PC-3 (cell line): Measurements from ENCODE around the gene MAP2. TPM values are rescaled to one million over a fixed set of nuclear protein-coding genes. Genes with fewer than 3 reads are reported as not detected.

Experiments
- ATAC-seq: fragments of 200-7000 bp; cut with Tn5 transposase; 2 replicates; pipeline ENCODE4 v1.9.1; 2020; ENCODE audit warnings: mild to moderate bottlenecking, moderate library complexity
- BruUV-seq: library from RNA; stranded (reverse); fragments of 400-500 nt; replicated peaks from 2 replicates; lab custom pipeline; 2021; lab: Mats Ljungman, UMichigan
- CTCF ChIA-PET: fragments of 300-600 bp; sonication (Branson Sonifier 250); formaldehyde crosslinking; loops from one replicate; lab custom pipeline; 2022; ENCODE audit warnings: antibody characterized with exemption; lab: Charles Lee
- POLR2A ChIA-PET: fragments of 300-600 bp; sonication (Branson Sonifier 250); formaldehyde crosslinking; loops from one replicate; lab custom pipeline; 2022; ENCODE audit warnings: antibody characterized with exemption; ENCODE audit not compliant: unreplicated experiment; lab: Charles Lee
- DNase-seq: peaks from one replicate; pipeline ENCODE4 v3.0.0-alpha.2; 2015
- H2AFZ ChIP-seq: fragments of 300-600 bp; sonication (generic); 2 replicates; pipeline ENCODE4 v1.6.0; 2016; ENCODE audit warnings: antibody characterized with exemption, low read length
- H3F3A ChIP-seq: fragments of 300-600 bp; sonication (generic); one replicate; pipeline ENCODE4 v1.6.0; 2017; ENCODE audit warnings: antibody characterized with exemption, low read length, control low read depth, mild to moderate bottlenecking; ENCODE audit not compliant: unreplicated experiment
- H3K27ac ChIP-seq: fragments of 300-600 bp; sonication (generic); 2 replicates; pipeline ENCODE4 v1.5.1; 2016; ENCODE audit warnings: mild to moderate bottlenecking, low read length
- H3K27me3 ChIP-seq: fragments of 300-600 bp; sonication (generic); 2 replicates; pipeline ENCODE4 v1.6.1; 2016; ENCODE audit warnings: low read length, mixed read lengths
- H3K36me3 ChIP-seq: fragments of 300-600 bp; sonication (generic); 2 replicates; pipeline ENCODE4 v1.6.1; 2016; ENCODE audit warnings: low read depth, mixed run types, low read length, mixed read lengths
- H3K4me1 ChIP-seq: fragments of 300-600 bp; sonication (generic); 2 replicates; pipeline ENCODE4 v1.5.1; 2016; ENCODE audit warnings: low read length; ENCODE audit not compliant: insufficient read depth
- H3K4me2 ChIP-seq: fragments of 300-600 bp; sonication (generic); 2 replicates; pipeline ENCODE4 v1.6.0; 2016; ENCODE audit warnings: low read length
- H3K4me3 ChIP-seq: fragments of 300-600 bp; sonication (generic); 2 replicates; pipeline ENCODE4 v1.5.1; 2016; ENCODE audit warnings: mild to moderate bottlenecking, low read length, mixed read lengths
- H3K79me2 ChIP-seq: fragments of 300-600 bp; sonication (generic); 2 replicates; pipeline ENCODE4 v1.6.1; 2017; ENCODE audit warnings: low read length, mixed read lengths
- H3K9ac ChIP-seq: fragments of 300-600 bp; sonication (generic); 2 replicates; pipeline ENCODE4 v1.6.0; 2016; ENCODE audit warnings: mild to moderate bottlenecking, low read length
- H3K9me2 ChIP-seq: fragments of 300-600 bp; sonication (generic); replicated peaks from 2 replicates; pipeline ENCODE4 v1.6.1; 2016; ENCODE audit warnings: mixed run types, low read length, mixed read lengths
- H3K9me3 ChIP-seq: fragments of 300-600 bp; sonication (generic); 2 replicates; pipeline ENCODE4 v1.6.1; 2016; ENCODE audit warnings: low read length, mixed read lengths
- H4K20me1 ChIP-seq: fragments of 300-600 bp; sonication (generic); 2 replicates; pipeline ENCODE4 v1.6.1; 2016; ENCODE audit warnings: low read length, mixed read lengths
- EZH2 ChIP-seq: fragments of 300-600 bp; sonication (generic); IDR thresholded peaks from one replicate; pipeline ENCODE4 v1.6.1; 2017; ENCODE audit warnings: antibody characterized with exemption, mild to moderate bottlenecking, low read length; ENCODE audit not compliant: unreplicated experiment
- EZH2phosphoT487 ChIP-seq: fragments of 300-600 bp; sonication (generic); IDR thresholded peaks from 2 replicates; pipeline ENCODE4 v1.6.1; 2018; ENCODE audit warnings: mild to moderate bottlenecking, antibody characterized with exemption, low read length, borderline replicate concordance
- intact Hi-C: fragments of 100-400 bp; cut with micrococcal nuclease; formaldehyde crosslinking; loops from 2 replicates; pipeline ENCODE4 v1.9.0; 2023
- total RNA-seq: library from RNA; depleted of rRNA; stranded (reverse); fragments of >200 nt; gene quantifications from 2 replicates; pipeline ENCODE4 v1.2.3, GENCODE V29; 2014
- TF ChIP-seq, protein P1 (sequence below): fragments of 300-600 bp; sonication (generic); conservative IDR thresholded peaks from 2 replicates; pipeline ENCODE4 v1.5.1; 2017; ENCODE audit warnings: antibody characterized with exemption, low read depth, mild to moderate bottlenecking, low read length

MAP2 gene
- total RNA-seq, 1 experiment from 2014 or later: 2.1 TPM

DNA sequence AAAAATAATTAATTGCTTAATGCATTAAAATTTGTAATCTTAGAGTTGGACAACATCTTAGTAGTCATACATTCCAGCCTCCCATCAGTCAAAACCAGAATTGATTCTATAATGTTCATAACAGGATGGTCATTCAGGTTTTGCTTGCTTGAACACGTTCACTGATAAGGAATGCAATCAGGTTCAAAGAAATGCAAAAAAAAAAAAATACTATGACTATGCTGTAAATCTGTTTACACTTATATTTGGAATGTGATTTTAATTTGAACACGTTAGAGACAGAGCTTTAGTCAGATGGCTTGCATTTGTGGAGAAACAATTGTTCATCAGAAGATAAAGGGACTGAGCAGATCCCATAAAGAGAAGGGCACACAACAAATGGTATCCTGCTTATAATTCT lies 216.5 kb downstream of the MAP2 start:
- Histone ChIP-seq H3K36me3 (no peaks in the 10 kb centered on the region), H3K9ac (no peak overlapping the region), H3F3A (no peaks in the 10 kb centered on the region), H3K4me1 (peaks cover 53% of the 10 kb centered on the region), H3K79me2 (no peaks in the 10 kb centered on the region), H3K4me2 (no peak overlapping the region), H3K9me2 (no peaks in the 10 kb centered on the region), H3K27ac (no peak overlapping the region), H3K27me3 (no peaks in the 10 kb centered on the region), H2AFZ (no peak overlapping the region), H3K4me3 (no peak overlapping the region), H4K20me1 (no peaks in the 10 kb centered on the region), H3K9me3 (no peaks in the 10 kb centered on the region)
- DNase-seq: peak; percentile 60
- no peak for ATAC-seq
- TF ChIP-seq, protein P1, sequence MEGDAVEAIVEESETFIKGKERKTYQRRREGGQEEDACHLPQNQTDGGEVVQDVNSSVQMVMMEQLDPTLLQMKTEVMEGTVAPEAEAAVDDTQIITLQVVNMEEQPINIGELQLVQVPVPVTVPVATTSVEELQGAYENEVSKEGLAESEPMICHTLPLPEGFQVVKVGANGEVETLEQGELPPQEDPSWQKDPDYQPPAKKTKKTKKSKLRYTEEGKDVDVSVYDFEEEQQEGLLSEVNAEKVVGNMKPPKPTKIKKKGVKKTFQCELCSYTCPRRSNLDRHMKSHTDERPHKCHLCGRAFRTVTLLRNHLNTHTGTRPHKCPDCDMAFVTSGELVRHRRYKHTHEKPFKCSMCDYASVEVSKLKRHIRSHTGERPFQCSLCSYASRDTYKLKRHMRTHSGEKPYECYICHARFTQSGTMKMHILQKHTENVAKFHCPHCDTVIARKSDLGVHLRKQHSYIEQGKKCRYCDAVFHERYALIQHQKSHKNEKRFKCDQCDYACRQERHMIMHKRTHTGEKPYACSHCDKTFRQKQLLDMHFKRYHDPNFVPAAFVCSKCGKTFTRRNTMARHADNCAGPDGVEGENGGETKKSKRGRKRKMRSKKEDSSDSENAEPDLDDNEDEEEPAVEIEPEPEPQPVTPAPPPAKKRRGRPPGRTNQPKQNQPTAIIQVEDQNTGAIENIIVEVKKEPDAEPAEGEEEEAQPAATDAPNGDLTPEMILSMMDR: no peak
- no peak for TF ChIP-seq EZH2phosphoT487
- TF ChIP-seq EZH2: no peak
- intact Hi-C loops: no loop called here
- no TSS peak for BruUV-seq
- POLR2A ChIA-PET: no interaction called here
- CTCF ChIA-PET: no interaction called here

DNA sequence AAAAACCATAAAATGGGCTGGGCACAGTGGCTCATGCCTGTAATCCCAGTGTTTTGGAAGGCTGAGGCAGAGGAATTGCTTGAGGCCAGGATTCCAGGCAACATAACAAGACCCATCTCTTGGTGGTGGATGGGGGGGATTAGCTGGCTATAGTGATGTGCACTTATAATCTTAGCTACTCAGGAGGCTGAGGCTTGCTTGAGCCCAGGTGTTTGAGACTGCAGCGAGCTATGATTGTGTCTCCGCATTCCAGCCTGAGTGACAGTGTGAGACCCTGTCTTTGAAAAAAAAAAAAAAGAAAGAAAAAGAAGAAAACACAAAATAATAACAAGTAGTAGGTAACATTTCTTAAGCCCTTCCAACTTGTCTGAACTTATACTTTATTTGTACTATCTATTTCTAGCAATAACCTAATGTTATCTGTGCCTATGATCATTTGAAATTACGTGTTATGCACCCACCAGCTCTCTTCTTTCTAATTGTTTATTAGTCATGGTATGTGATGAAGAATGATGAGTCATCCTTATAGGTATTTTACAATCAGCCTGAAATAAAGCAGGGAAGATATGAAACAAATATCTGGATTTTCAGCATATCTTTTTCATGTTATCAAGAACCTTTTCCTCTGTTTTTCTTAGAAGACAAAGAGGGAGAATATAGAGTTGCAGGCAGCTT lies 218.4 kb downstream of the MAP2 start:
- intact Hi-C loops: no loop called here
- Histone ChIP-seq H3K9me3 (no peaks in the 10 kb centered on the region), H3K9me2 (no peaks in the 10 kb centered on the region), H3K27me3 (no peaks in the 10 kb centered on the region), H4K20me1 (no peaks in the 10 kb centered on the region), H3K4me3 (no peak overlapping the region), H2AFZ (no peak overlapping the region), H3K4me1 (peaks cover 44% of the 10 kb centered on the region), H3K79me2 (no peaks in the 10 kb centered on the region), H3K4me2 (peak overlapping the region; percentile 55), H3F3A (no peaks in the 10 kb centered on the region), H3K9ac (no peak overlapping the region), H3K36me3 (no peaks in the 10 kb centered on the region), H3K27ac (peak overlapping the region; percentile 12; the same call in 1 of the 2 replicates)
- ChIA-PET POLR2A (no interaction called here), CTCF (no interaction called here)
- no peak for TF ChIP-seq EZH2
- TF ChIP-seq, protein P1: no peak
- TF ChIP-seq EZH2phosphoT487: no peak
- no TSS peak for BruUV-seq
- ATAC-seq (peak; percentile 16; the same call in 1 of the 2 replicates), DNase-seq (peak; percentile 61)

GRCh38 chr2:209644842-209645241 lies 221.0 kb downstream of the MAP2 start:
- POLR2A ChIA-PET: no interaction called here
- Histone ChIP-seq H3K27ac (no peak overlapping the region), H3K9me3 (no peaks in the 10 kb centered on the region), H3K4me1 (peaks cover 24% of the 10 kb centered on the region), H3K4me3 (no peak overlapping the region), H3F3A (no peaks in the 10 kb centered on the region), H3K9me2 (no peaks in the 10 kb centered on the region), H3K79me2 (no peaks in the 10 kb centered on the region), H4K20me1 (no peaks in the 10 kb centered on the region), H3K36me3 (no peaks in the 10 kb centered on the region), H3K9ac (no peak overlapping the region), H3K4me2 (no peak overlapping the region), H3K27me3 (no peaks in the 10 kb centered on the region), H2AFZ (no peak overlapping the region)
- ATAC-seq (no peak), DNase-seq (no peak)
- CTCF ChIA-PET: no interaction called here
- TF ChIP-seq EZH2phosphoT487 (no peak), EZH2 (no peak)
- TF ChIP-seq, protein P1: no peak
- intact Hi-C loops: no loop called here
- no TSS peak for BruUV-seq
